ENCODE results near the gene MPPED2. TPM values are rescaled to one million over a fixed set of nuclear protein-coding genes. Genes with fewer than 3 reads are reported as not detected.

Gene MPPED2
- total RNA-seq, 3 donors from 2014 or later (not counting 1 experiment from before 2014, with no cell fraction given) = 0.99 to 4.2 (median 2.5) TPM

DNA sequence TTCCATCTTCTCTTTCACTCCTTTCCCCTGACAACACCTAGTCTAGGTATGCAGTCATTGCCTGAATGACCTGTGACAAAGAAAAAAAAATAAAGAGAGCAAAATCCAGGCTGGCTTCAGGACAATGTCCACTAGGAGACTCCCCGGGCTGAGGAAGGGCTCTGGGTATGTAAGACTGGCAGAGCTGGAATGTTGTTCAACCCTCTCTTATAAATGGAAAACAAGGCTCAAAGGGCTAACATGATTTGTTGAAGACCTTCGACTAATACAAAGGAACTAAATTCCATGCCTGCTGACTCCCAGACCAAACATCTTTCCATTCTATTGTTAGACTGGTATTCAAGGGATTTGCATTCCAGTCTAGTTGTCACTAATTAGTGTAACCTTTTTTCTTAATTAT, 141.1 kb downstream of the MPPED2 start:
- no peak overlapping the region for H3K27ac ChIP-seq (ENCODE audit: low read length)
- no peaks in the 10 kb centered on the region for H3K9me3 Mint-ChIP-seq
- H3K27me3 Mint-ChIP-seq (ENCODE audit: low read depth in 2 of 2) = peaks cover 0 to 2% of the 10 kb centered on the region in 2 donors
- H3K4me3 ChIP-seq (ENCODE audit: low read length) = no peak overlapping the region
- no peak overlapping the region for H3K4me3 Mint-ChIP-seq
- H3K4me1 ChIP-seq (ENCODE audit: control insufficient read depth, insufficient read depth, low read length) = no peaks in the 10 kb centered on the region
- H3K27ac Mint-ChIP-seq = no peak overlapping the region
- no peaks in the 10 kb centered on the region for H3K9me3 ChIP-seq (ENCODE audit: control insufficient read depth, insufficient read depth, low read length)
- H3K36me3 Mint-ChIP-seq = no peaks in the 10 kb centered on the region
- no peaks in the 10 kb centered on the region for H3K4me1 Mint-ChIP-seq
- H3K27me3 ChIP-seq (ENCODE audit: control insufficient read depth, insufficient read depth, low read length) = no peaks in the 10 kb centered on the region
- no peak for TF ChIP-seq CTCF (IDR thresholded peaks at IDR 0.05)
- intact Hi-C loops (cut with micrococcal nuclease) = no loop called here
- 56% methylated on average over 2 of the region's 2 CpGs for WGBS (ENCODE audit: insufficient coverage)
- DNase-seq (no peak), ATAC-seq (no peak)
- H3K36me3 ChIP-seq (ENCODE audit: control insufficient read depth, insufficient read depth, low read length) = no peaks in the 10 kb centered on the region

GRCh38 chr11:30440510-30440909, 145.6 kb downstream of the MPPED2 start:
- Histone ChIP-seq H3K4me3 (ENCODE audit: low read length) (no peak overlapping the region), H3K27ac (ENCODE audit: low read length) (no peak overlapping the region), H3K9me3 (ENCODE audit: control insufficient read depth, insufficient read depth, low read length) (no peaks in the 10 kb centered on the region), H3K27me3 (ENCODE audit: control insufficient read depth, insufficient read depth, low read length) (no peaks in the 10 kb centered on the region), H3K4me1 (ENCODE audit: control insufficient read depth, insufficient read depth, low read length) (no peaks in the 10 kb centered on the region), H3K36me3 (ENCODE audit: control insufficient read depth, insufficient read depth, low read length) (no peaks in the 10 kb centered on the region)
- Mint-ChIP-seq H3K36me3 (no peaks in the 10 kb centered on the region), H3K9me3 (no peaks in the 10 kb centered on the region), H3K27ac (no peak overlapping the region), H3K4me1 (no peaks in the 10 kb centered on the region), H3K4me3 (no peak overlapping the region), H3K27me3 (ENCODE audit: low read depth in 2 of 2) (no peaks in the 10 kb centered on the region)
- ATAC-seq (no peak), DNase-seq (no peak)
- no peak for TF ChIP-seq CTCF (IDR thresholded peaks at IDR 0.05)
- intact Hi-C loops (cut with micrococcal nuclease) = no loop called here
- WGBS (ENCODE audit: insufficient coverage) = 85% methylated on average over 4 of the region's 4 CpGs

GRCh38 chr11:30436801-30437200, 149.4 kb downstream of the MPPED2 start:
- WGBS (ENCODE audit: insufficient coverage) = 70% methylated on average over 3 of the region's 3 CpGs
- TF ChIP-seq CTCF (IDR thresholded peaks at IDR 0.05) = no peak
- no peak overlapping the region for H3K27ac Mint-ChIP-seq
- ATAC-seq (no peak), DNase-seq (no peak)
- H3K27me3 Mint-ChIP-seq (ENCODE audit: low read depth in 2 of 2) = peaks cover 0 to 3% of the 10 kb centered on the region in 2 donors
- intact Hi-C loops (cut with micrococcal nuclease) = no loop called here
- no peak overlapping the region for H3K4me3 Mint-ChIP-seq
- H3K27me3 ChIP-seq (ENCODE audit: control insufficient read depth, insufficient read depth, low read length) = no peaks in the 10 kb centered on the region
- H3K36me3 ChIP-seq (ENCODE audit: control insufficient read depth, insufficient read depth, low read length) = no peaks in the 10 kb centered on the region
- H3K9me3 ChIP-seq (ENCODE audit: control insufficient read depth, insufficient read depth, low read length) = no peaks in the 10 kb centered on the region
- H3K36me3 Mint-ChIP-seq = no peaks in the 10 kb centered on the region
- no peak overlapping the region for H3K27ac ChIP-seq (ENCODE audit: low read length)
- no peaks in the 10 kb centered on the region for H3K9me3 Mint-ChIP-seq
- H3K4me1 ChIP-seq (ENCODE audit: control insufficient read depth, insufficient read depth, low read length) = peaks cover 2% of the 10 kb centered on the region
- H3K4me3 ChIP-seq (ENCODE audit: low read length) = no peak overlapping the region
- H3K4me1 Mint-ChIP-seq = peaks cover 0 to under 1% of the 10 kb centered on the region in 2 donors

DNA sequence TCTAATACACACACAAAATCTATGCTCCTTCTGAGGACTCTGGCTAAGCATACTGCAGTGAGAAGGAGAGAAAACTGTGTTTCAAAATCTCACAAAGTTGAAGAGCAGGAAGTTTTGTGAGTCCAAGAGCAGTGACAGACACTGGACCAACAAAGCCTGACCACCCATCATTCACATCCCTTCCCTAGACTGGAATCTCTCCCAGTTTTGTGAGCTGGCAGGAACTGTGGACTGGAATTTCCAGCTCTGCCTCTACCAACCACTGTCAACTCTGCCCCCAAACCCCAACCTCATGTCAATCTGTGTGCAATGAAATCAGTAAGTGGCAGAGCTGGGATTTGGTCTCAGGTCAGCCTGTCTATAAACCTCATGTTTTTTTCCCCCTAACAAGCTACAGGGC, 150.7 kb downstream of the MPPED2 start:
- Mint-ChIP-seq H3K9me3 (no peaks in the 10 kb centered on the region), H3K36me3 (no peaks in the 10 kb centered on the region), H3K27ac (no peak overlapping the region), H3K27me3 (ENCODE audit: low read depth in 2 of 2) (peaks cover 0 to 3% of the 10 kb centered on the region in 2 donors), H3K4me1 (peaks cover 10 to 13% of the 10 kb centered on the region in 2 donors), H3K4me3 (no peak overlapping the region)
- no peak for TF ChIP-seq CTCF (IDR thresholded peaks at IDR 0.05)
- Histone ChIP-seq H3K9me3 (ENCODE audit: control insufficient read depth, insufficient read depth, low read length) (no peaks in the 10 kb centered on the region), H3K4me3 (ENCODE audit: low read length) (no peak overlapping the region), H3K36me3 (ENCODE audit: control insufficient read depth, insufficient read depth, low read length) (no peaks in the 10 kb centered on the region), H3K27me3 (ENCODE audit: control insufficient read depth, insufficient read depth, low read length) (no peaks in the 10 kb centered on the region), H3K27ac (ENCODE audit: low read length) (no peak overlapping the region), H3K4me1 (ENCODE audit: control insufficient read depth, insufficient read depth, low read length) (peaks cover 7% of the 10 kb centered on the region)
- no peak for DNase-seq
- ATAC-seq = no peak
- intact Hi-C loops (cut with micrococcal nuclease) = no loop called here

Data from natural killer cell (primary cell).